ENCODE data around the gene MED10. TPM values are rescaled to one million over a fixed set of nuclear protein-coding genes. Genes with fewer than 3 reads are reported as not detected.

Gene MED10
- total RNA-seq, 2 experiments from 2014 or later: 97.2 to 98.0 TPM

GRCh38 chr5:6379246-6379645 lies 899 bp upstream of the MED10 start:
- H3K4me1 ChIP-seq (ENCODE audit: insufficient read depth, low read length): peaks cover 38% of the 10 kb centered on the region
- peak overlapping the region; percentile 98 for H3K27ac Mint-ChIP-seq
- peak overlapping the region in 1 of 2 donors; percentile 53 for H3K27ac ChIP-seq (ENCODE audit: low read depth in 1 of 2, low read length in 2 of 2)
- intact Hi-C loops (cut with DNase I, micrococcal nuclease): loop anchor here (2.0 to 10.0 kb wide), 6 partner anchors 18 to 1488 kb away; partner anchors contain the start of genes FASTKD3 (in 1 of the 2), ICE1 (in 1 of the 2), MTRR (in 1 of the 2) and NSUN2 (in 1 of the 2)
- DNase-seq (no peak), ATAC-seq (ENCODE audit: poor library complexity) (no peak)
- H3K9me3 ChIP-seq (ENCODE audit: control insufficient read depth in 1 of 2, insufficient read depth in 1 of 2, low read length in 2 of 2): no peaks in the 10 kb centered on the region
- peaks cover 27% of the 10 kb centered on the region for H3K36me3 ChIP-seq (ENCODE audit: insufficient read depth, low read length)
- TF ChIP-seq CTCF (IDR thresholded peaks at IDR 0.05): no peak
- H3K27me3 ChIP-seq (ENCODE audit: control insufficient read depth in 1 of 2, insufficient read depth in 2 of 2, low read length in 2 of 2): no peaks in the 10 kb centered on the region
- peak overlapping the region; percentile 100 for H3K4me3 Mint-ChIP-seq
- H3K4me1 Mint-ChIP-seq (ENCODE audit: low read depth): peaks cover 51% of the 10 kb centered on the region
- H3K9me3 Mint-ChIP-seq: no peaks in the 10 kb centered on the region
- ChIA-PET POLR2A (interaction anchor here (1.5 to 2.9 kb wide), 4 partner anchors 10 to 957 kb away, joined by 8 to 16 read pairs (median 16); partner anchors contain the start of genes ICE1, NSUN2 and SRD5A1), CTCF (interaction anchor here (1.0 kb wide), 1 partner anchor 10 kb away, joined by 3 read pairs; no protein-coding TSS in a partner anchor)
- H3K4me3 ChIP-seq (ENCODE audit: low read length): no peak overlapping the region
- H3K27me3 Mint-ChIP-seq: peaks cover 6% of the 10 kb centered on the region
- H3K36me3 Mint-ChIP-seq (ENCODE audit: low read depth): peaks cover 50% of the 10 kb centered on the region

DNA sequence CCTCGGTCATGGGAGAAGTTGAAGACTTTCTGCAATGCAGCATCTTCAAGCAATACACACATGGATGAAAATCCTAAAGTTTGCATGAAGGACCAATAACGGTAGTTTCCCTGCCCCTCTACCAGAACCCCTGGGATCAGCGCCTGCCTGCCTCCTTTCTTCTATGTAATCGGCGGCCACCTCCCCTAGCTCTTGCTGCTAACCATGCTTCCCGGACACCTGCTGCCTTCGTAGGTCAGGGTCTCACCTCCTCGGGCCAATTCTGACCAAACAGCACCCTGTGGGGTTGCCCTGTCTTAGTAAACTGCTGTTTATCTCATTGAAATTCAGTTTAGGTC lies 388 bp upstream of the MED10 start:
- POLR2A ChIA-PET: interaction anchor here (0.6 to 2.9 kb wide), 10 partner anchors 9 to 957 kb away, joined by 3 to 22 read pairs (median 6); partner anchors contain the start of genes ICE1, NSUN2, SRD5A1 and TENT4A
- intact Hi-C loops (cut with DNase I, micrococcal nuclease): loop anchor here (2.0 to 10.0 kb wide), 6 partner anchors 18 to 1489 kb away; partner anchors contain the start of genes FASTKD3 (in 1 of the 2), ICE1 (in 1 of the 2), MTRR (in 1 of the 2) and NSUN2 (in 1 of the 2)
- Histone ChIP-seq H3K4me1 (ENCODE audit: insufficient read depth, low read length) (peaks cover 38% of the 10 kb centered on the region), H3K9me3 (ENCODE audit: control insufficient read depth in 1 of 2, insufficient read depth in 1 of 2, low read length in 2 of 2) (no peaks in the 10 kb centered on the region), H3K36me3 (ENCODE audit: insufficient read depth, low read length) (peaks cover 32% of the 10 kb centered on the region), H3K4me3 (ENCODE audit: low read length) (peak overlapping the region; percentile 94), H3K27ac (ENCODE audit: low read depth in 1 of 2, low read length in 2 of 2) (peak overlapping the region; percentile 43 to 53), H3K27me3 (ENCODE audit: control insufficient read depth in 1 of 2, insufficient read depth in 2 of 2, low read length in 2 of 2) (no peaks in the 10 kb centered on the region)
- peak overlapping the region; percentile 100 for H3K4me3 Mint-ChIP-seq
- CTCF ChIA-PET: no interaction called here
- no peak for ATAC-seq (ENCODE audit: poor library complexity)
- no peak for DNase-seq
- peaks cover 56% of the 10 kb centered on the region for H3K4me1 Mint-ChIP-seq (ENCODE audit: low read depth)
- no peak for TF ChIP-seq CTCF (IDR thresholded peaks at IDR 0.05)
- H3K36me3 Mint-ChIP-seq (ENCODE audit: low read depth): peaks cover 55% of the 10 kb centered on the region
- H3K27me3 Mint-ChIP-seq: peaks cover 2% of the 10 kb centered on the region
- H3K9me3 Mint-ChIP-seq: no peaks in the 10 kb centered on the region
- H3K27ac Mint-ChIP-seq: peak overlapping the region; percentile 98

DNA sequence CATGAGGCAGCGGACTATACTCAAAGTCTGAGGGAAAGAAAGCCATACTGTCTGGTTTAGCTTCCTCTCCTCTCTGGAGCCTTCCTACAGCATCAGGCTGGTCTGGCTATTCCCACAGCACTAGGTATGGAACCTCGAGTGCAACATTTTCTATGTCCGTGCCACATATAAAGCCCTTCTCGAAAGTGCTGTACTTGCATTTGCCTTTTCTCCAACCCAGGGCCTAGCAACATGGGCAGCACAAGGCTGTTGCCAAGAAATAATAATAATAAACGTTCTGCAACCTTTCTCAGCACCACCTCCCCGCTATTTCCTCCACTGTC lies 804 bp downstream of the MED10 start:
- POLR2A ChIA-PET: interaction anchor here (1.7 to 2.9 kb wide), 4 partner anchors 15 to 335 kb away, joined by 5 to 22 read pairs (median 16); partner anchors contain the start of genes NSUN2, SRD5A1 and TENT4A
- H3K36me3 Mint-ChIP-seq (ENCODE audit: low read depth): peaks cover 67% of the 10 kb centered on the region

More for the DNA sequence above, 804 bp downstream of the MED10 start:
- Histone ChIP-seq H3K4me1 (ENCODE audit: insufficient read depth, low read length) (peaks cover 38% of the 10 kb centered on the region), H3K9me3 (ENCODE audit: control insufficient read depth in 1 of 2, insufficient read depth in 1 of 2, low read length in 2 of 2) (no peaks in the 10 kb centered on the region), H3K36me3 (ENCODE audit: insufficient read depth, low read length) (peaks cover 44% of the 10 kb centered on the region), H3K27me3 (ENCODE audit: control insufficient read depth in 1 of 2, insufficient read depth in 2 of 2, low read length in 2 of 2) (no peaks in the 10 kb centered on the region), H3K27ac (ENCODE audit: low read depth in 1 of 2, low read length in 2 of 2) (peak overlapping the region; percentile 83 to 88), H3K4me3 (ENCODE audit: low read length) (peak overlapping the region; percentile 94)
- Mint-ChIP-seq H3K9me3 (no peaks in the 10 kb centered on the region), H3K27ac (peak overlapping the region; percentile 98), H3K4me3 (peak overlapping the region; percentile 100), H3K27me3 (no peaks in the 10 kb centered on the region), H3K4me1 (ENCODE audit: low read depth) (peaks cover 62% of the 10 kb centered on the region)
- CTCF ChIA-PET: no interaction called here
- intact Hi-C loops (cut with DNase I, micrococcal nuclease): loop anchor here (1.0 to 10.0 kb wide), 8 partner anchors 253 to 1490 kb away; partner anchors contain the start of genes FASTKD3 (in 1 of the 2), ICE1 (in 1 of the 2), MTRR (in 1 of the 2) and NSUN2 (in 1 of the 2)
- no peak for TF ChIP-seq CTCF (IDR thresholded peaks at IDR 0.05)
- ATAC-seq (ENCODE audit: poor library complexity) (no peak), DNase-seq (no peak)

Measured in CD4-positive, alpha-beta T cell (primary cell).